RCC 7860 (cell line): Measurements from ENCODE around the gene CADM3.

Experiments
- DNase-seq: peaks from one replicate; pipeline ENCODE4 v3.0.0-alpha.2; 2015; ENCODE audit warnings: low spot score
- FAIRE-seq: peaks from 2 replicates; lab custom pipeline; 2012; peaks lifted over from hg19 to GRCh38; lab: Jason Lieb, UNC

The CADM3 gene

GRCh38 chr1:159204161-159205141 lies 33.0 kb downstream of the CADM3 start, which contains the start of gene ACKR1:
TSS of gene ACKR1 (plus strand) at chr1:159204875. CDS start at chr1:159204960, 85 bp downstream.
- DNase-seq (no peak), FAIRE-seq (no peak)

GRCh38 chr1:159205225-159205624 lies 33.8 kb downstream of the CADM3 start:
- no peak for FAIRE-seq
- DNase-seq = no peak

GRCh38 chr1:159206110-159206509 lies 34.7 kb downstream of the CADM3 start:
- DNase-seq (no peak), FAIRE-seq (no peak)

GRCh38 chr1:159207080-159207479 lies 35.7 kb downstream of the CADM3 start:
- FAIRE-seq (no peak), DNase-seq (no peak)

- no peak for FAIRE-seq
- no peak for DNase-seq
Observed at GRCh38 chr1:159207774-159208173, 36.4 kb downstream of the CADM3 start.

- FAIRE-seq (no peak), DNase-seq (no peak)
Observed at GRCh38 chr1:159208175-159208825, 36.9 kb downstream of the CADM3 start.

- DNase-seq (no peak), FAIRE-seq (no peak)
Observed at GRCh38 chr1:159209061-159209460, 37.6 kb downstream of the CADM3 start.

GRCh38 chr1:159211331-159212136 lies 40.1 kb downstream of the CADM3 start:
- FAIRE-seq (no peak), DNase-seq (peak; percentile 33)

- FAIRE-seq (no peak), DNase-seq (no peak)
Observed at GRCh38 chr1:159212596-159212995, 41.2 kb downstream of the CADM3 start.

GRCh38 chr1:159214149-159214760 lies 42.8 kb downstream of the CADM3 start:
- FAIRE-seq = no peak
- peak; percentile 11 for DNase-seq

- DNase-seq (no peak), FAIRE-seq (no peak)
Observed at GRCh38 chr1:159218649-159219636, 47.5 kb downstream of the CADM3 start.

- FAIRE-seq = no peak
- no peak for DNase-seq
Observed at GRCh38 chr1:159222075-159222865, 50.9 kb downstream of the CADM3 start.

- FAIRE-seq (no peak), DNase-seq (no peak)
Observed at GRCh38 chr1:159223004-159223403, 51.6 kb downstream of the CADM3 start.

GRCh38 chr1:159228554-159228953 lies 57.1 kb downstream of the CADM3 start:
- DNase-seq = no peak
- no peak for FAIRE-seq

- DNase-seq (no peak), FAIRE-seq (no peak)
Observed at GRCh38 chr1:159229260-159229885, 58.0 kb downstream of the CADM3 start.

GRCh38 chr1:159229896-159230295 lies 58.5 kb downstream of the CADM3 start:
- FAIRE-seq (no peak), DNase-seq (no peak)

GRCh38 chr1:159239551-159240220 lies 68.3 kb downstream of the CADM3 start:
- no peak for DNase-seq
- FAIRE-seq = no peak

- DNase-seq = no peak
- no peak for FAIRE-seq
Observed at GRCh38 chr1:159247266-159247665, 75.9 kb downstream of the CADM3 start.
